ENCODE data around the gene MLPH. TPM values are rescaled to one million over a fixed set of nuclear protein-coding genes. Genes with fewer than 3 reads are reported as not detected.

Gene MLPH
- total and polyA plus RNA-seq, 2 of the 13 experiments (the other 11 are each of a cell fraction or from before 2014, with no cell fraction given) = 0.12 TPM; not detected in 1

- no peak for TF ChIP-seq MAFF (IDR thresholded peaks at IDR 0.05; ENCODE audit: low read depth, low read length)
- TF ChIP-seq NFYC (CRISPR knock-in tag; IDR thresholded peaks at IDR 0.05) = no peak
- TF ChIP-seq ZNF782 (CRISPR knock-in tag; IDR thresholded peaks at IDR 0.05; ENCODE audit: borderline replicate concordance) = no peak
- TF ChIP-seq SCMH1 (CRISPR knock-in tag; IDR thresholded peaks at IDR 0.05; ENCODE audit: borderline replicate concordance) = no peak
- TF ChIP-seq ZNF615 (CRISPR knock-in tag; IDR thresholded peaks at IDR 0.05; ENCODE audit: borderline replicate concordance) = no peak
- TF ChIP-seq ZNF646 (CRISPR knock-in tag; IDR thresholded peaks at IDR 0.05) = no peak
- no peak for TF ChIP-seq ZNF710 (CRISPR knock-in tag; IDR thresholded peaks at IDR 0.05; ENCODE audit: borderline replicate concordance)
- no peak for TF ChIP-seq ZBTB25 (CRISPR knock-in tag; IDR thresholded peaks at IDR 0.05)
- TF ChIP-seq MEF2D (CRISPR knock-in tag; IDR thresholded peaks at IDR 0.05) = no peak
Observed at GRCh38 chr2:237456200-237456843, 30.7 kb upstream of the MLPH start (continued).
